ENCODE measurements around the gene TLCD4. TPM values are rescaled to one million over a fixed set of nuclear protein-coding genes. Genes with fewer than 3 reads are reported as not detected.

TLCD4 gene
- total RNA-seq, 1 donor from 2014 or later = 0.43 TPM

DNA sequence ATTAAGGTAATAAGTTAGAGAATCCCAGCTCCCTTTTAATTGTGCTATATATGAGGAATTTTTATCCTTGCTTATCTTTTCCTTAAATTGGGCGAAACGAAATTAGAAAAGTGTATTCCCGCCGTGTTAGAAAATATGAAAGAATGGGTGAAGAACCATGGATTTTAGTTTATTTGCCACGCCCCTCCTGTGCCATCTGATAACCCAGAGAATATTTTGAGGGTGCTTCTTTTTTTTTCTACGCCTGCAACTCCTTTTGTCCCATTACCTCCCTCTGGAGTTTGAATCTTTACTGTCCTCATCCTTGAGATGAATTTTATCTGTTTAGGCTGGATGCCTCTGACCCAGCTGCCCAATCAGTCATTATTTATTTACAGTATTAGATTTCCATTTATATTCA is 1.6 kb downstream of the TLCD4 start:
- H3K27me3 Mint-ChIP-seq (ENCODE audit: unreplicated experiment) = peaks cover 63% of the 10 kb centered on the region
- H3K4me1 Mint-ChIP-seq (ENCODE audit: unreplicated experiment) = peaks cover 10% of the 10 kb centered on the region
- no peaks in the 10 kb centered on the region for H3K36me3 Mint-ChIP-seq (ENCODE audit: unreplicated experiment)
- no peak for DNase-seq (ENCODE audit: extremely low spot score, unreplicated experiment)
- no peaks in the 10 kb centered on the region for H3K9me3 Mint-ChIP-seq (ENCODE audit: unreplicated experiment)
- no peak overlapping the region for H3K27ac Mint-ChIP-seq (ENCODE audit: unreplicated experiment)
- TF ChIP-seq, protein P1, sequence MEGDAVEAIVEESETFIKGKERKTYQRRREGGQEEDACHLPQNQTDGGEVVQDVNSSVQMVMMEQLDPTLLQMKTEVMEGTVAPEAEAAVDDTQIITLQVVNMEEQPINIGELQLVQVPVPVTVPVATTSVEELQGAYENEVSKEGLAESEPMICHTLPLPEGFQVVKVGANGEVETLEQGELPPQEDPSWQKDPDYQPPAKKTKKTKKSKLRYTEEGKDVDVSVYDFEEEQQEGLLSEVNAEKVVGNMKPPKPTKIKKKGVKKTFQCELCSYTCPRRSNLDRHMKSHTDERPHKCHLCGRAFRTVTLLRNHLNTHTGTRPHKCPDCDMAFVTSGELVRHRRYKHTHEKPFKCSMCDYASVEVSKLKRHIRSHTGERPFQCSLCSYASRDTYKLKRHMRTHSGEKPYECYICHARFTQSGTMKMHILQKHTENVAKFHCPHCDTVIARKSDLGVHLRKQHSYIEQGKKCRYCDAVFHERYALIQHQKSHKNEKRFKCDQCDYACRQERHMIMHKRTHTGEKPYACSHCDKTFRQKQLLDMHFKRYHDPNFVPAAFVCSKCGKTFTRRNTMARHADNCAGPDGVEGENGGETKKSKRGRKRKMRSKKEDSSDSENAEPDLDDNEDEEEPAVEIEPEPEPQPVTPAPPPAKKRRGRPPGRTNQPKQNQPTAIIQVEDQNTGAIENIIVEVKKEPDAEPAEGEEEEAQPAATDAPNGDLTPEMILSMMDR (IDR thresholded peaks at IDR 0.05) = no peak
- peak overlapping the region; percentile 1 for H3K4me3 Mint-ChIP-seq (ENCODE audit: unreplicated experiment)

DNA sequence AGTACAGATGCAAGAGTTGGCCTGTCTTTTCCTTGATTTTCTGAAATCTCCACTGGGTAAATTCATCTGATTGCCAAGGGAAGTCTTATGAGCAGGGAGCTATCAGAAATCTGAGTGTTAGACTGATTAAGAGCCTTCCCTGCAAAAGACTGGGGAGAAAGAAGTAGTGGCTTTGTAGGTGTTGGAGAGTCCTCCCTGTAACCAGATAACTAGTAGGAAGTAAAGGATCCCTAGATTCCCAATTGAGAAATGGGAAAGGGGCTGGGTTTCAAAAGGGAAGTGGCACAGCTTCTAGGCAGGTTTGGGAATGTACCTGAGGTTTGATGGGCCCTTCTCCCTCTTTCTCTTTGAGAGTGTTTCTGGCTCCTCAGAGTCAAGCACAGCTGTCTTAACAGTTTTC is 2.1 kb downstream of the TLCD4 start:
- Mint-ChIP-seq H3K4me1 (ENCODE audit: unreplicated experiment) (peaks cover 10% of the 10 kb centered on the region), H3K4me3 (ENCODE audit: unreplicated experiment) (no peak overlapping the region), H3K9me3 (ENCODE audit: unreplicated experiment) (no peaks in the 10 kb centered on the region), H3K36me3 (ENCODE audit: unreplicated experiment) (no peaks in the 10 kb centered on the region), H3K27me3 (ENCODE audit: unreplicated experiment) (peaks cover 63% of the 10 kb centered on the region), H3K27ac (ENCODE audit: unreplicated experiment) (no peak overlapping the region)
- DNase-seq (ENCODE audit: extremely low spot score, unreplicated experiment) = no peak
- TF ChIP-seq, protein P1 (IDR thresholded peaks at IDR 0.05) = no peak

DNA sequence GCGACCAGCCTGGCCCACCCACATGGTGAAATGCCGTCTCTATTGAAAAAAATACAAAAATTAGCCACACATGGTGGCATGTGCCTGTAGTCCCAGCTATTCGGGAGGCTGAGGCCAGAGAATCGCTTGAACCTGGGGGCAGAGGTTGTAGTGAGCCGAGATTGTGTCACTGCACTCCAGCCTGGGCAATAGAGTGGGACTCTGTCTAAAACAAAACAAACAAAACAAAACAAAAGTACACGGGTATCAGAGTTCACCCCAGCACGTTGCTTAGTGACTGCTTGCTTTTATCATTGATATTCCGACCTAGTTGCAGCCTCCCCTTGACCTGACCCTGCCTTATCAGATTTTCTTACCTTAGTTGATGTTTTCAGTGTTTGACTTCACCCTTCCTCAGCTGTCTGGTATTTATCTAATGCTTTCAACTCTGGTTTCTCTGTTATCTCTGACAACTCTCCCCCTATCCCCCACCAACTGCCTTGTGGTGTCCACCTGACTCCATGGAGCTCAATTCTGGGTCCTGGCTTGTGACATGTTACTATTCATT is 5.1 kb downstream of the TLCD4 start:
- Mint-ChIP-seq H3K27ac (ENCODE audit: unreplicated experiment) (no peak overlapping the region), H3K4me1 (ENCODE audit: unreplicated experiment) (peaks cover 4% of the 10 kb centered on the region), H3K4me3 (ENCODE audit: unreplicated experiment) (no peak overlapping the region), H3K36me3 (ENCODE audit: unreplicated experiment) (no peaks in the 10 kb centered on the region), H3K9me3 (ENCODE audit: unreplicated experiment) (no peaks in the 10 kb centered on the region), H3K27me3 (ENCODE audit: unreplicated experiment) (peaks cover 53% of the 10 kb centered on the region)
- TF ChIP-seq, protein P1 (IDR thresholded peaks at IDR 0.05) = no peak
- no peak for DNase-seq (ENCODE audit: extremely low spot score, unreplicated experiment)

DNA sequence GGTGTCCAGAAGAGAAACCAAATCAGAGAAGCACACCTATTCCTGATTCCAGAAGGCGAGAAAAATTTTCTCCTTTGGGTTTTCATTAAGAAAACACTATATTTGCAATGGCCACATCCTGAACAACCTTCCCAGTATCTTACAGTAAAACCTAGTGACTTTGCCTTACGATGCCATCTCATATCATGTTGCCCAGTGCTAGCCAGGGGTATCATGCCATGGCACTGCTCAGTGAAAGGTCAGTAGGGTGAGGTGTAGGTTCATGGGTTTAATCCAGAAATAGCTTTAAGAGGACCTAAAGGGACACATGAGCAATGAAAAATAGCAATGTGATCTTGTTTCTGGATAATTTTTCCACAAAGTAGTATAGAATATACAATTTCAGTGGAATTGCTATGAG is 7.2 kb downstream of the TLCD4 start:
- no peaks in the 10 kb centered on the region for H3K36me3 Mint-ChIP-seq (ENCODE audit: unreplicated experiment)
- H3K9me3 Mint-ChIP-seq (ENCODE audit: unreplicated experiment) = no peaks in the 10 kb centered on the region
- no peak for DNase-seq (ENCODE audit: extremely low spot score, unreplicated experiment)
- TF ChIP-seq, protein P1 (IDR thresholded peaks at IDR 0.05) = no peak
- H3K27me3 Mint-ChIP-seq (ENCODE audit: unreplicated experiment) = peaks cover 40% of the 10 kb centered on the region
- no peaks in the 10 kb centered on the region for H3K4me1 Mint-ChIP-seq (ENCODE audit: unreplicated experiment)
- no peak overlapping the region for H3K4me3 Mint-ChIP-seq (ENCODE audit: unreplicated experiment)
- no peak overlapping the region for H3K27ac Mint-ChIP-seq (ENCODE audit: unreplicated experiment)

DNA sequence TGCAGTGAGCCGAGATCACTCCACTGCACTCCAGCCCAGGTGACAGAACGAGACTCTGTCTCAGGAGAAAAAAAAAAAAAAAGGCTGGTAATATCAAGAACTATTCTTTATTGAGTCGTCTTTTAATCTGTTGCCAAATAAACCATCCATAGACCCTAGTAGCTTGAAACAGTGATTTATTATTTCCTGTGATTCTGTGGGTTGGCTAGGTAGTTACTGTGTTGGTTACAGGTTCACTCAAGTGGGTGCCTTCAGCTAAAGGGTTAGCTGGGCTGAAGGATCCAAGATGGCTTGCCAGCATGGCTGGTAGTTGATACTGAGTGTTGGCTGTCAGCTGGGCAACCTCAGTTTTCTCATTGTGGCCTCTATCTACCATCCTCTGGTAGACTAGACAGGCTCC is 9.2 kb downstream of the TLCD4 start:
- Mint-ChIP-seq H3K4me1 (ENCODE audit: unreplicated experiment) (no peaks in the 10 kb centered on the region), H3K9me3 (ENCODE audit: unreplicated experiment) (no peaks in the 10 kb centered on the region), H3K27me3 (ENCODE audit: unreplicated experiment) (peaks cover 19% of the 10 kb centered on the region), H3K36me3 (ENCODE audit: unreplicated experiment) (no peaks in the 10 kb centered on the region), H3K27ac (ENCODE audit: unreplicated experiment) (no peak overlapping the region), H3K4me3 (ENCODE audit: unreplicated experiment) (no peak overlapping the region)
- TF ChIP-seq, protein P1 (IDR thresholded peaks at IDR 0.05) = no peak
- DNase-seq (ENCODE audit: extremely low spot score, unreplicated experiment) = no peak
